T-helper 2 cell treated with Interferon-gamma antibody and Interleukin-4, amounts not matched to agents 100 ng/mL and 5 ng/mL, for 36 hours (primary cell): ENCODE results near the gene MBP. TPM values are rescaled to one million over a fixed set of nuclear protein-coding genes. Genes with fewer than 3 reads are reported as not detected.

ENCODE experiments used
- intact Hi-C: fragments of 100-400 bp; cut with micrococcal nuclease; formaldehyde crosslinking; loops from one replicate; pipeline ENCODE4 v1.15.1; 2023
- total RNA-seq: library from RNA; stranded (reverse); gene quantifications from 2 replicates; pipeline ENCODE4 v1.2.3, GENCODE V29; 2022

The MBP gene
- total RNA-seq, 1 donor from 2014 or later: 89.5 TPM

- intact Hi-C loops: loop anchor here (1.0 to 2.0 kb wide), 5 partner anchors 15 to 131 kb away; no protein-coding TSS in a partner anchor
Observed at GRCh38 chr18:77054288-77054605, 78.3 kb downstream of the MBP start.

- intact Hi-C loops: loop anchor here (1.0 to 2.0 kb wide), 5 partner anchors 15 to 131 kb away; no protein-coding TSS in a partner anchor
Observed at GRCh38 chr18:77053616-77054287, 78.8 kb downstream of the MBP start.

- intact Hi-C loops: no loop called here
Observed at GRCh38 chr18:77052983-77053309, 79.6 kb downstream of the MBP start.

- intact Hi-C loops: no loop called here
Observed at GRCh38 chr18:77052297-77052982, 80.1 kb downstream of the MBP start.

- intact Hi-C loops: no loop called here
Observed at GRCh38 chr18:77051581-77052296, 80.8 kb downstream of the MBP start.

- intact Hi-C loops: no loop called here
Observed at GRCh38 chr18:77049938-77050337, 82.6 kb downstream of the MBP start.

GRCh38 chr18:77047803-77048419, 84.7 kb downstream of the MBP start:
- intact Hi-C loops: no loop called here

- intact Hi-C loops: no loop called here
Observed at GRCh38 chr18:77046994-77047393, 85.6 kb downstream of the MBP start.

- intact Hi-C loops: no loop called here
Observed at GRCh38 chr18:77046409-77046808, 86.2 kb downstream of the MBP start.

GRCh38 chr18:77045677-77046076, 86.9 kb downstream of the MBP start:
- intact Hi-C loops: no loop called here

GRCh38 chr18:77044866-77045664, 87.5 kb downstream of the MBP start:
- intact Hi-C loops: no loop called here

GRCh38 chr18:77043541-77044280, 88.9 kb downstream of the MBP start:
- intact Hi-C loops: no loop called here

GRCh38 chr18:77042583-77042982, 90.0 kb downstream of the MBP start:
- intact Hi-C loops: no loop called here

GRCh38 chr18:77039196-77040130, 93.1 kb downstream of the MBP start:
- intact Hi-C loops: no loop called here

GRCh38 chr18:77038182-77038858, 94.3 kb downstream of the MBP start:
- intact Hi-C loops: no loop called here

GRCh38 chr18:77037567-77037966, 95.0 kb downstream of the MBP start:
- intact Hi-C loops: no loop called here

GRCh38 chr18:77035380-77036187, 97.0 kb downstream of the MBP start:
- intact Hi-C loops: no loop called here

- intact Hi-C loops: no loop called here
Observed at GRCh38 chr18:77033575-77033974, 99.0 kb downstream of the MBP start.
